ENCODE measurements around the gene PRLR.
"Not testable (repeated sequence)": the region's sequence is repeated elsewhere in the genome, so short reads cannot be mapped to it uniquely, and the experiment has no call there.

Gene PRLR

DNA sequence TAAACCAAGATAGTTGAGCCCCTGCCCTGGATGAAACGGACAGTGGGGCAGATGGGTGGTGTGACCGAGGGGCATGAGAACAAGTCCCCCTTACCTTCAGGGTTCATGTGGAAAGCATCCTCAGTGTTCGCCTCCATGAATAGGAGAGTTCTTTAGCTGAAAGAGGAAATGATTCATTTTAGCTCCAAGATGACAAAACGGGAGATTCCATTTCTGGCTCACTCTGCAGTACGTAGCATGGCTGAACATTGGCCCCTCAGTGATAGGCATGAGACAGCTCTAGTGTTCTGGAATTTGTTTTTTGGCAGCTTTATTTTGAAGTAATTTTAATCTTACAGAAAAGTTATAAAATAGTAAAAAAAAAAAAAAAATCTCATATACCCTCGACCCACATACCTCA lies 112.3 kb downstream of the PRLR start:
- no peak for TF ChIP-seq TCF4 (CRISPR knock-in tag; IDR thresholded peaks at IDR 0.05; ENCODE audit: borderline replicate concordance)
- TF ChIP-seq ZFP3 (CRISPR knock-in tag; IDR thresholded peaks at IDR 0.05) = no peak
- no peak for TF ChIP-seq ZNF8 (CRISPR knock-in tag; IDR thresholded peaks at IDR 0.05)
- TF ChIP-seq, protein P1, sequence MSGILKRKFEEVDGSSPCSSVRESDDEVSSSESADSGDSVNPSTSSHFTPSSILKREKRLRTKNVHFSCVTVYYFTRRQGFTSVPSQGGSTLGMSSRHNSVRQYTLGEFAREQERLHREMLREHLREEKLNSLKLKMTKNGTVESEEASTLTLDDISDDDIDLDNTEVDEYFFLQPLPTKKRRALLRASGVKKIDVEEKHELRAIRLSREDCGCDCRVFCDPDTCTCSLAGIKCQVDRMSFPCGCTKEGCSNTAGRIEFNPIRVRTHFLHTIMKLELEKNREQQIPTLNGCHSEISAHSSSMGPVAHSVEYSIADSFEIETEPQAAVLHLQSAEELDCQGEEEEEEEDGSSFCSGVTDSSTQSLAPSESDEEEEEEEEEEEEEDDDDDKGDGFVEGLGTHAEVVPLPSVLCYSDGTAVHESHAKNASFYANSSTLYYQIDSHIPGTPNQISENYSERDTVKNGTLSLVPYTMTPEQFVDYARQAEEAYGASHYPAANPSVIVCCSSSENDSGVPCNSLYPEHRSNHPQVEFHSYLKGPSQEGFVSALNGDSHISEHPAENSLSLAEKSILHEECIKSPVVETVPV (CRISPR knock-in tag; IDR thresholded peaks at IDR 0.05) = no peak
- TF ChIP-seq ARNTL (CRISPR knock-in tag; IDR thresholded peaks at IDR 0.05; ENCODE audit: borderline replicate concordance, low read depth) = no peak
- no peak for TF ChIP-seq ZC3H10 (CRISPR knock-in tag; IDR thresholded peaks at IDR 0.05)
- TF ChIP-seq GLIS3 (CRISPR knock-in tag; IDR thresholded peaks at IDR 0.05) = no peak
- no peak for TF ChIP-seq ZFP30 (CRISPR knock-in tag; IDR thresholded peaks at IDR 0.05)
- no peak for TF ChIP-seq RARB (CRISPR knock-in tag; IDR thresholded peaks at IDR 0.05)
- TF ChIP-seq ISL1 (CRISPR knock-in tag; IDR thresholded peaks at IDR 0.05) = no peak
- TF ChIP-seq, protein P2, sequence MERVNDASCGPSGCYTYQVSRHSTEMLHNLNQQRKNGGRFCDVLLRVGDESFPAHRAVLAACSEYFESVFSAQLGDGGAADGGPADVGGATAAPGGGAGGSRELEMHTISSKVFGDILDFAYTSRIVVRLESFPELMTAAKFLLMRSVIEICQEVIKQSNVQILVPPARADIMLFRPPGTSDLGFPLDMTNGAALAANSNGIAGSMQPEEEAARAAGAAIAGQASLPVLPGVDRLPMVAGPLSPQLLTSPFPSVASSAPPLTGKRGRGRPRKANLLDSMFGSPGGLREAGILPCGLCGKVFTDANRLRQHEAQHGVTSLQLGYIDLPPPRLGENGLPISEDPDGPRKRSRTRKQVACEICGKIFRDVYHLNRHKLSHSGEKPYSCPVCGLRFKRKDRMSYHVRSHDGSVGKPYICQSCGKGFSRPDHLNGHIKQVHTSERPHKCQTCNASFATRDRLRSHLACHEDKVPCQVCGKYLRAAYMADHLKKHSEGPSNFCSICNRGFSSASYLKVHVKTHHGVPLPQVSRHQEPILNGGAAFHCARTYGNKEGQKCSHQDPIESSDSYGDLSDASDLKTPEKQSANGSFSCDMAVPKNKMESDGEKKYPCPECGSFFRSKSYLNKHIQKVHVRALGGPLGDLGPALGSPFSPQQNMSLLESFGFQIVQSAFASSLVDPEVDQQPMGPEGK (CRISPR knock-in tag; IDR thresholded peaks at IDR 0.05; ENCODE audit: borderline replicate concordance) = no peak
- no peak for TF ChIP-seq ZNF565 (CRISPR knock-in tag; conservative IDR thresholded peaks at IDR 0.05; ENCODE audit: low read depth)
- peak; percentile 59; the same call in 2 of the 3 replicates for ATAC-seq

DNA sequence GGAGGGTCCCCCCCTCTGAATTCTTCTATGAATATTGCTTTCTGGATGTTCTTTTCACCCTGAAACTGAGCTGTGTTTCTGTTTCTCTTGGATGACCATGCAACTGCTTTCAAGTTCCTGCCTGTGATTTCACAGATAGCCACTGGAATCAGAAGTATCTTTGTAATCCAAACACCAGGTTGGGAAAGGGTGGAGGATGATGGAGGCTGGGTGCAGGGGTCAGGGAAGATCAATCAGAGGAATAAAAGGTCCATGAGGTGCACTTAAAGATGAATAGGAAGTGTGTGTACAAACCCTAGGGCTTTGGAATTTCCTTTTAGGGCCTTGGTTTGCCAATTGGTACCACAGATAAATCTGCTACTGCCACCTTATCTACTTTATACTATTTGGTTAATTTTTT lies 114.4 kb downstream of the PRLR start:
- TF ChIP-seq BACH2 (CRISPR knock-in tag; IDR thresholded peaks at IDR 0.05; ENCODE audit: borderline replicate concordance) (no peak), TCF4 (CRISPR knock-in tag; IDR thresholded peaks at IDR 0.05; ENCODE audit: borderline replicate concordance) (no peak), ZNF70 (CRISPR knock-in tag; IDR thresholded peaks at IDR 0.05) (no peak), OSR1 (CRISPR knock-in tag; IDR thresholded peaks at IDR 0.05) (no peak), ZNF565 (CRISPR knock-in tag; conservative IDR thresholded peaks at IDR 0.05; ENCODE audit: low read depth) (no peak), ZNF8 (CRISPR knock-in tag; IDR thresholded peaks at IDR 0.05) (no peak)
- no peak for ATAC-seq

DNA sequence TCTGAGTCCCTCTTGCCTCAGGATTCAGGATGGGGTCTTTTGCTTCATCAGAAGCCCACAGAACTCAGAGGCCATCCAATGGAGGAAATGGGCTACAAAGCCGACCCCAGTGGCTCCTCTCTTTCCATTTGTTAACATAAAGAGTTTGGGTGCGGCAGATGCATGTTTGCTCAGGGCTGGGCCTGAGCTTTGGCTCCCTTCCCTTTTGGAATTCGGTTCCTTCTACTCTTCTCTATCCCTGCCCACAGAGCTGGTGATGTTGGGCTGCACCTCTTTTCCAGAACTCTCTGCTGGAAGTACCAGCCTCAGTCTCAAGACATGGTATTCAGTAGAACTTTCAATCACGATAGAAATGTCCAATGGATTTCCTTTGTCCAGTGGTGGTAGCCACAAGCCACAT lies 115.6 kb downstream of the PRLR start:
- no peak for TF ChIP-seq ZNF8 (CRISPR knock-in tag; IDR thresholded peaks at IDR 0.05)
- ATAC-seq = no peak

DNA sequence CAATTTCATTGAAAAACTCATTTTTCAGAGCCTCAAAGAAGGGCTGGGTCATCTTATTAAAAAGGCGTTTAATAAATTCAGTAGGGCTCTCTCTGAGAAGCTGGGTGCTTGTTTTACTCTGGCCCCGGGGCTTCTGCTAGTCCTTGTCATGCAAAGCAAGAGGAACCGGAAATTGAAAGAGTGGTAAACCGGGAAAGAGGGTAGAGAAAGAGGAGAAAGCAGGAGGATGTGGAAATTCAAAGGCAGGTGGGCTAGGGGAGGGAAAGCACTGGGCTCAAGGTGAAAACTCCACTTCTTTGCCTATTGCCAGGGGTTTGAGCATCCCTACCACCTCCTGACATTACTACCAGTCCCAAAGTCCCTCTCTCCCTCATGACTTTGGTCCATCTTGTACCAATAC lies 118.0 kb downstream of the PRLR start:
- no peak for TF ChIP-seq ZNF565 (CRISPR knock-in tag; conservative IDR thresholded peaks at IDR 0.05; ENCODE audit: low read depth)
- no peak for TF ChIP-seq RARB (CRISPR knock-in tag; IDR thresholded peaks at IDR 0.05)
- TF ChIP-seq, protein P2 (CRISPR knock-in tag; IDR thresholded peaks at IDR 0.05; ENCODE audit: borderline replicate concordance) = no peak
- TF ChIP-seq CSDC2 (CRISPR knock-in tag; IDR thresholded peaks at IDR 0.05) = no peak
- TF ChIP-seq ZNF70 (CRISPR knock-in tag; IDR thresholded peaks at IDR 0.05) = no peak
- no peak for TF ChIP-seq ESRRG (CRISPR knock-in tag; IDR thresholded peaks at IDR 0.05)
- no peak for TF ChIP-seq OSR1 (CRISPR knock-in tag; IDR thresholded peaks at IDR 0.05)
- TF ChIP-seq TCF4 (CRISPR knock-in tag; IDR thresholded peaks at IDR 0.05; ENCODE audit: borderline replicate concordance) = no peak
- TF ChIP-seq PPARA (CRISPR knock-in tag; IDR thresholded peaks at IDR 0.05; ENCODE audit: borderline replicate concordance) = no peak
- no peak for TF ChIP-seq BACH2 (CRISPR knock-in tag; IDR thresholded peaks at IDR 0.05; ENCODE audit: borderline replicate concordance)
- TF ChIP-seq, protein P3, sequence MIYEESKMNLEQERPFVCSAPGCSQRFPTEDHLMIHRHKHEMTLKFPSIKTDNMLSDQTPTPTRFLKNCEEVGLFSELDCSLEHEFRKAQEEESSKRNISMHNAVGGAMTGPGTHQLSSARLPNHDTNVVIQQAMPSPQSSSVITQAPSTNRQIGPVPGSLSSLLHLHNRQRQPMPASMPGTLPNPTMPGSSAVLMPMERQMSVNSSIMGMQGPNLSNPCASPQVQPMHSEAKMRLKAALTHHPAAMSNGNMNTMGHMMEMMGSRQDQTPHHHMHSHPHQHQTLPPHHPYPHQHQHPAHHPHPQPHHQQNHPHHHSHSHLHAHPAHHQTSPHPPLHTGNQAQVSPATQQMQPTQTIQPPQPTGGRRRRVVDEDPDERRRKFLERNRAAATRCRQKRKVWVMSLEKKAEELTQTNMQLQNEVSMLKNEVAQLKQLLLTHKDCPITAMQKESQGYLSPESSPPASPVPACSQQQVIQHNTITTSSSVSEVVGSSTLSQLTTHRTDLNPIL (CRISPR knock-in tag; IDR thresholded peaks at IDR 0.05; ENCODE audit: low read depth) = no peak
- no peak for TF ChIP-seq ZC3H10 (CRISPR knock-in tag; IDR thresholded peaks at IDR 0.05)
- TF ChIP-seq, protein P1 (CRISPR knock-in tag; IDR thresholded peaks at IDR 0.05) = no peak
- TF ChIP-seq ZNF8 (CRISPR knock-in tag; IDR thresholded peaks at IDR 0.05) = no peak
- ATAC-seq = no peak

DNA sequence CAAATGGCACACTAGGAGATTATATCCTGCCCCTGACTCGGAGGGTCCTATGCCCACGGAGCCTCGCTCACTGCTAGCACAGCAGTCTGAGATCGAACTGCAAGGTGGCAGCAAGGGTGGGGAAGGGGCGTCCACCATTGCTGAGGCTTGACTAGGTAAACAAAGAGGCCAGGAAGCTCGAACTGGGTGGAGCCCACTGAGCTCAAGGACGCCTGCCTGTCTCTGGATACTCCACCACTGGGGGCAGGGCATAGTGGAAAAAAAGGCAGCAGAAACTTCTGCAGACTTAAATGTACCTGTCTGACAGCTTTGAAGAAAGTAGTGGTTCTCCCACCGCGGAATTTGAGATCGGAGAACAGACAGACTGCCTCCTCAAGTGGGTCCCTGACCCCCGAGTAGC lies 125.7 kb downstream of the PRLR start:
- ATAC-seq = not testable (repeated sequence)

Measured in SK-N-SH treated with all-trans-retinoic acid at 6 μM for 48 hours (cell line).